Measurements from ENCODE around the gene STXBP5. TPM values are rescaled to one million over a fixed set of nuclear protein-coding genes. Genes with fewer than 3 reads are reported as not detected.

STXBP5 gene
- polyA plus RNA-seq, 1 of the 3 experiments (the other 2 are of a cell fraction): 9.9 TPM

DNA sequence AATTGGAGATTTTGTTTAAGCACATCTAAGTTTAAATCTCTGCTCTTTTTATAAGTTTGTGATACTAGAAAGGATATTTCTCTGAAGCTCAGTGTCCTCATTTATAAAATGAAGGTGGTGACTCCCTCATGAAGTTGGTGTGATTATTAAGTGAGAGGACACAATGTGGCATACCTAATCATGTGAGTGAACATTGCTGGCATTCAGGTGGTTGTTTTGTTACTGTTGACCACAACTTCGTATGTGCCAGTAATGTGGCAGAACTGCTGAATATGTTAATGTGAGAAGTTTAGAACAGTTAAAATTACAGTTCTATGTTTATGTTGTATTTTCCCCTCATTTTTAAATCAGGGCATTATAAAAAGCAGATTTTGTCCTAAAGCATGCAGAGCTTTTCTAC is 127.2 kb downstream of the STXBP5 start:
- Histone ChIP-seq H3K36me3 (replicated peaks in 1 of 2; ENCODE audit: control insufficient read depth in 1 of 2, insufficient read depth in 2 of 2, low read length in 1 of 2) (peaks cover 51 to 64% of the 10 kb centered on the region in 2 experiments), H3K9me2 (no peaks in the 10 kb centered on the region), H3K9ac (no peak overlapping the region), H2AFZ (ENCODE audit: low read depth) (no peak overlapping the region), H3K27me3 (ENCODE audit: insufficient read depth) (no peaks in the 10 kb centered on the region), H3K9me3 (no peaks in the 10 kb centered on the region), H3F3A (replicated peaks; ENCODE audit: insufficient read depth) (peaks cover under 1% of the 10 kb centered on the region), H3K27ac (ENCODE audit: low read depth in 2 of 2, low read length in 1 of 2) (no peak overlapping the region), H3K4me1 (ENCODE audit: control insufficient read depth in 1 of 2, insufficient read depth in 2 of 2, low read depth in 1 of 2, low read length in 1 of 2) (no peaks in the 10 kb centered on the region), H4K20me1 (ENCODE audit: insufficient read depth) (no peaks in the 10 kb centered on the region), H3K4me3 (ENCODE audit: low read depth in 2 of 2, low read length in 1 of 2) (no peak overlapping the region), H3K4me2 (no peak overlapping the region), H3K79me2 (ENCODE audit: insufficient read depth) (peaks cover 2% of the 10 kb centered on the region; the same call in 1 of the 2 replicates)
- ChIA-PET POLR2A (no interaction called here), CTCF (interaction anchor here (1.3 kb wide), 1 partner anchor 10 kb away, joined by 4 read pairs; no protein-coding TSS in a partner anchor)
- TF ChIP-seq RXRA (IDR thresholded peaks at IDR 0.05; ENCODE audit: borderline replicate concordance, low read depth): no peak
- TF ChIP-seq FOXJ3 (CRISPR knock-in tag; IDR thresholded peaks at IDR 0.05): no peak
- TF ChIP-seq JUND (IDR thresholded peaks at IDR 0.05): no peak
- no peak for TF ChIP-seq EP300 (IDR thresholded peaks at IDR 0.05; ENCODE audit: borderline replicate concordance in 1 of 2, low read depth in 1 of 2, low read length in 1 of 2)
- WGBS (ENCODE audit: low lambda C conversion rate): 88% methylated on average over 1 of the region's 1 CpG
- DNase-seq: no peak

DNA sequence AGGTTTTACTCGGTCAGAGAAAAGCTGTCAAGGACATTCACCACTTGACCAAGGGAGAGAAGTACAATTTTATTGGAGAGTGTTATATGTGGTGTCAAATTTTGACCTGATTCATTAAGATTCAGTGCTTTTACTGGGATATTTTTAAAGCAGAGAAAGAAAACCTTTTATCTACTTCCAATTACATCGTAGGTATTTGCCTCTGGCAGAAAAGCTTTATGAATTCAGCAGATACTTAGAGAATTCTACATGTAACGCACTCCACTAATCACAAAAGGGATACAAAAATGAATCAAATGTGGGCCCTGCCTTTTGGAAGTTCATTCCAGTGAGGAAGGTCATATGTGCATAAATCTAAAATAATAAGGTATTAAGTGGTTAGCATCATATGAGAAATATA is 133.7 kb downstream of the STXBP5 start:
- no peaks in the 10 kb centered on the region for H3K4me1 ChIP-seq (ENCODE audit: control insufficient read depth in 1 of 2, insufficient read depth in 2 of 2, low read depth in 1 of 2, low read length in 1 of 2)
- no peaks in the 10 kb centered on the region for H3K9me3 ChIP-seq
- H3K27me3 ChIP-seq (ENCODE audit: insufficient read depth): no peaks in the 10 kb centered on the region
- H4K20me1 ChIP-seq (ENCODE audit: insufficient read depth): no peaks in the 10 kb centered on the region
- H3K79me2 ChIP-seq (ENCODE audit: insufficient read depth): no peaks in the 10 kb centered on the region
- H3F3A ChIP-seq (replicated peaks; ENCODE audit: insufficient read depth): peaks cover 7% of the 10 kb centered on the region
- H3K4me2 ChIP-seq: no peak overlapping the region
- DNase-seq: no peak
- no peak overlapping the region for H2AFZ ChIP-seq (ENCODE audit: low read depth)
- H3K27ac ChIP-seq (ENCODE audit: low read depth in 2 of 2, low read length in 1 of 2): no peak overlapping the region
- no peaks in the 10 kb centered on the region for H3K9me2 ChIP-seq
- no peak overlapping the region for H3K9ac ChIP-seq
- POLR2A ChIA-PET: no interaction called here
- CTCF ChIA-PET: interaction anchor here (0.9 kb wide), 1 partner anchor 10 kb away, joined by 3 read pairs; no protein-coding TSS in a partner anchor
- H3K4me3 ChIP-seq (ENCODE audit: low read depth in 2 of 2, low read length in 1 of 2): no peak overlapping the region
- 95% methylated on average over 3 of the region's 3 CpGs for WGBS (ENCODE audit: low lambda C conversion rate)
- peaks cover 51 to 61% of the 10 kb centered on the region in 2 experiments for H3K36me3 ChIP-seq (replicated peaks in 1 of 2; ENCODE audit: control insufficient read depth in 1 of 2, insufficient read depth in 2 of 2, low read length in 1 of 2)
- no peak for TF ChIP-seq TCF12 (IDR thresholded peaks at IDR 0.05)
- no peak for TF ChIP-seq FOXJ3 (CRISPR knock-in tag; IDR thresholded peaks at IDR 0.05)
- TF ChIP-seq, protein P1, sequence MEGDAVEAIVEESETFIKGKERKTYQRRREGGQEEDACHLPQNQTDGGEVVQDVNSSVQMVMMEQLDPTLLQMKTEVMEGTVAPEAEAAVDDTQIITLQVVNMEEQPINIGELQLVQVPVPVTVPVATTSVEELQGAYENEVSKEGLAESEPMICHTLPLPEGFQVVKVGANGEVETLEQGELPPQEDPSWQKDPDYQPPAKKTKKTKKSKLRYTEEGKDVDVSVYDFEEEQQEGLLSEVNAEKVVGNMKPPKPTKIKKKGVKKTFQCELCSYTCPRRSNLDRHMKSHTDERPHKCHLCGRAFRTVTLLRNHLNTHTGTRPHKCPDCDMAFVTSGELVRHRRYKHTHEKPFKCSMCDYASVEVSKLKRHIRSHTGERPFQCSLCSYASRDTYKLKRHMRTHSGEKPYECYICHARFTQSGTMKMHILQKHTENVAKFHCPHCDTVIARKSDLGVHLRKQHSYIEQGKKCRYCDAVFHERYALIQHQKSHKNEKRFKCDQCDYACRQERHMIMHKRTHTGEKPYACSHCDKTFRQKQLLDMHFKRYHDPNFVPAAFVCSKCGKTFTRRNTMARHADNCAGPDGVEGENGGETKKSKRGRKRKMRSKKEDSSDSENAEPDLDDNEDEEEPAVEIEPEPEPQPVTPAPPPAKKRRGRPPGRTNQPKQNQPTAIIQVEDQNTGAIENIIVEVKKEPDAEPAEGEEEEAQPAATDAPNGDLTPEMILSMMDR (IDR thresholded peaks at IDR 0.05): no peak
- TF ChIP-seq SMC3 (IDR thresholded peaks at IDR 0.05; ENCODE audit: low read depth, low read length): no peak
- TF ChIP-seq, protein P2, sequence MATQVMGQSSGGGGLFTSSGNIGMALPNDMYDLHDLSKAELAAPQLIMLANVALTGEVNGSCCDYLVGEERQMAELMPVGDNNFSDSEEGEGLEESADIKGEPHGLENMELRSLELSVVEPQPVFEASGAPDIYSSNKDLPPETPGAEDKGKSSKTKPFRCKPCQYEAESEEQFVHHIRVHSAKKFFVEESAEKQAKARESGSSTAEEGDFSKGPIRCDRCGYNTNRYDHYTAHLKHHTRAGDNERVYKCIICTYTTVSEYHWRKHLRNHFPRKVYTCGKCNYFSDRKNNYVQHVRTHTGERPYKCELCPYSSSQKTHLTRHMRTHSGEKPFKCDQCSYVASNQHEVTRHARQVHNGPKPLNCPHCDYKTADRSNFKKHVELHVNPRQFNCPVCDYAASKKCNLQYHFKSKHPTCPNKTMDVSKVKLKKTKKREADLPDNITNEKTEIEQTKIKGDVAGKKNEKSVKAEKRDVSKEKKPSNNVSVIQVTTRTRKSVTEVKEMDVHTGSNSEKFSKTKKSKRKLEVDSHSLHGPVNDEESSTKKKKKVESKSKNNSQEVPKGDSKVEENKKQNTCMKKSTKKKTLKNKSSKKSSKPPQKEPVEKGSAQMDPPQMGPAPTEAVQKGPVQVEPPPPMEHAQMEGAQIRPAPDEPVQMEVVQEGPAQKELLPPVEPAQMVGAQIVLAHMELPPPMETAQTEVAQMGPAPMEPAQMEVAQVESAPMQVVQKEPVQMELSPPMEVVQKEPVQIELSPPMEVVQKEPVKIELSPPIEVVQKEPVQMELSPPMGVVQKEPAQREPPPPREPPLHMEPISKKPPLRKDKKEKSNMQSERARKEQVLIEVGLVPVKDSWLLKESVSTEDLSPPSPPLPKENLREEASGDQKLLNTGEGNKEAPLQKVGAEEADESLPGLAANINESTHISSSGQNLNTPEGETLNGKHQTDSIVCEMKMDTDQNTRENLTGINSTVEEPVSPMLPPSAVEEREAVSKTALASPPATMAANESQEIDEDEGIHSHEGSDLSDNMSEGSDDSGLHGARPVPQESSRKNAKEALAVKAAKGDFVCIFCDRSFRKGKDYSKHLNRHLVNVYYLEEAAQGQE (IDR thresholded peaks at IDR 0.05; ENCODE audit: low read depth, low read length): no peak
- TF ChIP-seq GATA2 (CRISPR knock-in tag; IDR thresholded peaks at IDR 0.05): no peak

All from SK-N-SH (cell line).